H1 (cell line): Measurements from ENCODE around the gene BCO2. TPM values are rescaled to one million over a fixed set of nuclear protein-coding genes. Genes with fewer than 3 reads are reported as not detected.

Experiments
- CTCF ChIA-PET: fragments of 300-600 bp; sonication (Branson Sonifier 250); formaldehyde crosslinking; loops from one replicate; lab custom pipeline; 2021; ENCODE audit not compliant: partially characterized antibody; lab: Charles Lee
- POLR2A ChIA-PET: fragments of 300-600 bp; sonication (Branson Sonifier 250); formaldehyde crosslinking; loops from one replicate; lab custom pipeline; 2021; ENCODE audit warnings: inconsistent platforms; ENCODE audit not compliant: partially characterized antibody; lab: Charles Lee
- DNase-seq, 2 experiments: peaks; one replicate each; pipeline versions ENCODE4 v3.0.0 to v3.0.0-alpha.2; 2010 to 2022; ENCODE audit warnings: low spot score in 2 of 2, low read depth in 1 of 2, mixed read lengths in 1 of 2
- FAIRE-seq: peaks from 2 replicates; lab custom pipeline; 2011; peaks lifted over from hg19 to GRCh38; lab: Jason Lieb, UNC
- H2AFZ ChIP-seq: 2 replicates; pipeline ENCODE4 v1.8.1; 2012; ENCODE audit warnings: low read length, inconsistent platforms
- H2AK5ac ChIP-seq: 2 replicates; pipeline ENCODE4 v1.6.1; 2013; ENCODE audit warnings: low read depth, low read length
- H2BK120ac ChIP-seq: replicated peaks from 2 replicates; pipeline ENCODE3; 2013; ENCODE audit warnings: low read depth, low read length, inconsistent platforms
- H2BK12ac ChIP-seq: 2 replicates; pipeline ENCODE4 v1.6.1; 2013; ENCODE audit warnings: low read depth, low read length
- H2BK15ac ChIP-seq: 2 replicates; pipeline ENCODE4 v1.6.1; 2013; ENCODE audit warnings: low read length
- H2BK20ac ChIP-seq: 2 replicates; pipeline ENCODE4 v1.6.1; 2013; ENCODE audit warnings: low read length
- H2BK5ac ChIP-seq: 2 replicates; pipeline ENCODE4 v1.6.1; 2013; ENCODE audit warnings: low read depth, low read length
- H3K14ac ChIP-seq: 2 replicates; pipeline ENCODE4 v1.6.1; 2013; ENCODE audit warnings: inconsistent platforms; ENCODE audit not compliant: insufficient read length
- H3K18ac ChIP-seq: 2 replicates; pipeline ENCODE4 v1.6.1; 2013; ENCODE audit warnings: low read length; ENCODE audit errors: extremely low read depth
- H3K23ac ChIP-seq: 2 replicates; pipeline ENCODE4 v1.6.1; 2013; ENCODE audit warnings: inconsistent platforms; ENCODE audit not compliant: insufficient read length
- H3K23me2 ChIP-seq: 2 replicates; pipeline ENCODE4 v1.6.1; 2013; ENCODE audit warnings: low read depth, low read length
- H3K27ac ChIP-seq: 2 replicates; pipeline ENCODE4 v1.6.1; 2011; ENCODE audit warnings: low read depth, low read length, inconsistent platforms
- H3K27me3 ChIP-seq, 4 experiments: replicated peaks in 1 of 4; 1 replicate in 1 of 4; 2 replicates in 3 of 4; pipeline versions ENCODE4 v1.6.1 to v1.8.1; 2011 to 2013; ENCODE audit warnings: low read length in 3 of 4, mild to moderate bottlenecking in 3 of 4, inconsistent platforms in 2 of 4, mixed read lengths in 2 of 4, moderate library complexity in 1 of 4; ENCODE audit not compliant: control insufficient read depth in 3 of 4, insufficient read depth in 3 of 4; ENCODE audit errors: extremely low read depth in 1 of 4
- H3K36me3 ChIP-seq, 4 experiments: 2 replicates each; pipeline versions ENCODE4 v1.6.1 to v1.8.1; 2011 to 2013; ENCODE audit warnings: mild to moderate bottlenecking in 4 of 4, low read length in 3 of 4, moderate library complexity in 2 of 4, control low read depth in 1 of 4, inconsistent platforms in 1 of 4; ENCODE audit not compliant: insufficient read depth in 4 of 4, control insufficient read depth in 2 of 4
- H3K4ac ChIP-seq: replicated peaks from 2 replicates; pipeline ENCODE3; 2013; ENCODE audit warnings: low read length, low read depth, mixed read lengths, inconsistent platforms; ENCODE audit not compliant: insufficient read length
- H3K4me1 ChIP-seq, 4 experiments: replicated peaks in 1 of 4; 1 replicate in 1 of 4; 2 replicates in 3 of 4; pipeline versions ENCODE4 v1.6.1 to v1.8.1; 2011 to 2013; ENCODE audit warnings: low read length in 3 of 4, inconsistent platforms in 2 of 4, mixed read lengths in 1 of 4; ENCODE audit not compliant: insufficient read depth in 4 of 4, control insufficient read depth in 3 of 4
- H3K4me2 ChIP-seq, 2 experiments: 2 replicates each; pipeline versions ENCODE4 v1.6.1 to v1.8.1; 2011 to 2013; ENCODE audit warnings: low read depth in 2 of 2, low read length in 2 of 2, control low read depth in 1 of 2, inconsistent platforms in 1 of 2, mild to moderate bottlenecking in 1 of 2; ENCODE audit not compliant: insufficient read depth in 1 of 2
- H3K4me3 ChIP-seq, 4 experiments: fragments of 200-600, 300-600 bp in 1 of 4; sonication (generic), shearing (Covaris generic), sonication (Bioruptor Twin) in 1 of 4; 2 replicates each; pipeline versions ENCODE4 v1.5.1 to v1.8.1; 2011 to 2016; ENCODE audit warnings: low read length in 4 of 4, low read depth in 3 of 4, control low read depth in 2 of 4, inconsistent platforms in 2 of 4, mild to moderate bottlenecking in 2 of 4, mixed read lengths in 1 of 4, moderate library complexity in 1 of 4; ENCODE audit not compliant: insufficient read depth in 2 of 4; ENCODE audit errors: extremely low read depth in 1 of 4
- H3K56ac ChIP-seq: replicated peaks from 2 replicates; pipeline ENCODE3; 2013; ENCODE audit warnings: low read depth, mild to moderate bottlenecking, mixed read lengths, low read length, inconsistent platforms; ENCODE audit not compliant: insufficient read length
- H3K79me1 ChIP-seq: 2 replicates; pipeline ENCODE4 v1.6.1; 2013; ENCODE audit warnings: low read depth, low read length, control low read depth
- H3K79me2 ChIP-seq, 2 experiments: 2 replicates each; pipeline versions ENCODE4 v1.6.1 to v1.8.1; 2012 to 2013; ENCODE audit warnings: low read length in 2 of 2, mild to moderate bottlenecking in 2 of 2, inconsistent platforms in 1 of 2; ENCODE audit not compliant: insufficient read depth in 2 of 2, control insufficient read depth in 1 of 2
- H3K9ac ChIP-seq, 4 experiments: replicated peaks in 1 of 4; 1 replicate in 1 of 4; 2 replicates in 3 of 4; pipeline versions ENCODE4 v1.6.1 to v1.8.1; 2011 to 2013; ENCODE audit warnings: low read depth in 3 of 4, low read length in 3 of 4, control low read depth in 2 of 4, mild to moderate bottlenecking in 2 of 4, moderate library complexity in 2 of 4, inconsistent platforms in 1 of 4; ENCODE audit errors: extremely low read depth in 1 of 4
- H3K9me3 ChIP-seq, 2 experiments: 2 replicates each; pipeline versions ENCODE4 v1.6.1 to v1.8.1; 2012 to 2013; ENCODE audit warnings: mild to moderate bottlenecking in 2 of 2, moderate library complexity in 2 of 2, control low read depth in 1 of 2, inconsistent platforms in 1 of 2, low read depth in 1 of 2, low read length in 1 of 2, mixed read lengths in 1 of 2; ENCODE audit not compliant: insufficient read depth in 2 of 2
- H4K20me1 ChIP-seq, 2 experiments: replicated peaks in 1 of 2; 2 replicates each; pipeline versions ENCODE3 to v1.8.1; 2011 to 2013; ENCODE audit warnings: inconsistent platforms in 2 of 2, low read length in 2 of 2, mild to moderate bottlenecking in 1 of 2; ENCODE audit not compliant: insufficient read depth in 2 of 2, control insufficient read depth in 1 of 2
- H4K5ac ChIP-seq: 2 replicates; pipeline ENCODE4 v1.6.1; 2013; ENCODE audit warnings: low read length, low read depth, mixed read lengths, inconsistent platforms; ENCODE audit not compliant: insufficient read length
- H4K8ac ChIP-seq: 2 replicates; pipeline ENCODE4 v1.8.0; 2013; ENCODE audit warnings: mild to moderate bottlenecking, moderate library complexity, low read length, inconsistent platforms; ENCODE audit not compliant: insufficient read depth; ENCODE audit errors: extremely low read depth
- H4K91ac ChIP-seq: replicated peaks from 2 replicates; pipeline ENCODE3; 2013; ENCODE audit warnings: low read length, mixed read lengths, inconsistent platforms; ENCODE audit not compliant: insufficient read length
- GABPA ChIP-seq: IDR thresholded peaks from 2 replicates; pipeline ENCODE4 v1.6.1; 2011; ENCODE audit warnings: mild to moderate bottlenecking, low read length, moderate library complexity, borderline replicate concordance; ENCODE audit not compliant: insufficient read depth
- MAFK ChIP-seq: IDR thresholded peaks from 2 replicates; pipeline ENCODE4 v1.6.1; 2012; ENCODE audit warnings: low read depth, mild to moderate bottlenecking, improper control_type of control experiment, low read length
- whole genome bisulfite sequencing, 2 experiments: shearing (Covaris generic) in 1 of 2; methylation state at CpG; one replicate each; pipeline versions ENCODE4 v1.1.6 to v1.1.7; 2013 to 2015; ENCODE audit warnings: low lambda C conversion rate in 2 of 2, mixed read lengths in 2 of 2, inconsistent platforms in 1 of 2, low coverage in 1 of 2, missing lambda C conversion rate in 1 of 2; ENCODE audit not compliant: insufficient replicate concordance in 2 of 2, insufficient coverage in 1 of 2, insufficient read length in 1 of 2; ENCODE audit errors: extremely low coverage in 1 of 2, missing lambda C conversion rate in 1 of 2; 5-methylcytosine and 5-hydroxymethylcytosine counted together
- polyA plus RNA-seq, 7 experiments: library from polyadenylated mRNA; depleted of rRNA in 3 of 7; stranded (reverse) in 5 of 7; unstranded in 2 of 7; fragments of >200 nt in 5 of 7; fragments of 200-250 nt in 2 of 7; gene quantifications; 1 replicate in 5 of 7; 2 replicates in 1 of 7; 4 replicates in 1 of 7; pipeline versions ENCODE4 v1.2.1 to v1.2.3, GENCODE V29; 2011 to 2013; ENCODE audit warnings: missing spikeins in 2 of 7, mixed read lengths in 2 of 7
- total RNA-seq: library from RNA; stranded (reverse); fragmentation: NEBNext Ultra II Directional; extraction: Animal tissue kit (Norgen Biotek cat#: 25700); gene quantifications from 2 replicates; pipeline ENCODE4 v1.2.1, GENCODE V29; 2021

BCO2 gene
- total and polyA plus RNA-seq, 2 of the 8 experiments (the other 6 are each of a cell fraction or from before 2014, with no cell fraction given) = 0.42 to 0.82 TPM

- no peak overlapping the region for H3K9ac ChIP-seq
- H3K23me2 ChIP-seq = no peaks in the 10 kb centered on the region
- H3K79me2 ChIP-seq = no peaks in the 10 kb centered on the region
- no peak overlapping the region for H2BK12ac ChIP-seq
- no peak overlapping the region for H2BK5ac ChIP-seq
- H3K14ac ChIP-seq = no peak overlapping the region
- H2BK20ac ChIP-seq = no peak overlapping the region
- no peak overlapping the region for H3K4me3 ChIP-seq
- POLR2A ChIA-PET = no interaction called here
- no peak overlapping the region for H2AFZ ChIP-seq
- no peak overlapping the region for H4K91ac ChIP-seq
- no peak overlapping the region for H3K23ac ChIP-seq
- H3K79me1 ChIP-seq = no peaks in the 10 kb centered on the region
- H3K56ac ChIP-seq = no peak overlapping the region
- no peak overlapping the region for H4K5ac ChIP-seq
- no peaks in the 10 kb centered on the region for H4K20me1 ChIP-seq
- peak; percentile 49; the same call in 1 of the 2 replicates for TF ChIP-seq MAFK
- TF ChIP-seq GABPA = no peak
- no peaks in the 10 kb centered on the region for H3K9me3 ChIP-seq
- CTCF ChIA-PET = interaction anchor here (1.5 kb wide), 1 partner anchor 21 kb away, joined by 4 read pairs; the partner anchor contains the start of gene BCO2
- no peaks in the 10 kb centered on the region; a peak in 1 of 7 replicates for H3K27me3 ChIP-seq
- no peak overlapping the region for H2BK120ac ChIP-seq
- FAIRE-seq (no peak), DNase-seq (no peak)
- 95% methylated on average over 2 of the region's 2 CpGs; no CpG with 5 or more reads in 1 of the 2 experiments for WGBS, 2 experiments
- H4K8ac ChIP-seq = no peak overlapping the region
- H3K18ac ChIP-seq = no peak overlapping the region
- no peak overlapping the region for H3K4ac ChIP-seq
- H3K36me3 ChIP-seq = no peaks in the 10 kb centered on the region
- no peak overlapping the region for H2BK15ac ChIP-seq
- H2AK5ac ChIP-seq = no peak overlapping the region
- no peaks in the 10 kb centered on the region for H3K4me1 ChIP-seq
- H3K27ac ChIP-seq = no peak overlapping the region
- H3K4me2 ChIP-seq = no peak overlapping the region
Measured at GRCh38 chr11:112196519-112197087, 21.3 kb downstream of the BCO2 start.
